Kidney (tissue), 14 donors: ENCODE data around the gene SCAANT1. TPM values are rescaled to one million over a fixed set of nuclear protein-coding genes. Genes with fewer than 3 reads are reported as not detected.

ENCODE experiments used
- DNase-seq, 5 donors: peaks; one replicate each; pipeline ENCODE4 v3.0.0-alpha.2; 2013 to 2020
- FAIRE-seq: peaks from 2 replicates; lab custom pipeline; 2012; peaks lifted over from hg19 to GRCh38; lab: Jason Lieb, UNC
- H3K27ac ChIP-seq, 2 donors: one replicate each; pipeline ENCODE4 v1.7.0; 2013; ENCODE audit warnings: low read depth in 2 of 2, low read length in 2 of 2, inconsistent platforms in 1 of 2
- H3K27me3 ChIP-seq: one replicate; pipeline ENCODE4 v1.7.1; 2013; ENCODE audit warnings: low read length, inconsistent platforms; ENCODE audit not compliant: control insufficient read depth, insufficient read depth
- H3K36me3 ChIP-seq, 3 donors: one replicate each; pipeline versions ENCODE4 v1.7.0 to v1.7.1; 2013; ENCODE audit warnings: low read length in 3 of 3, control low read depth in 1 of 3, inconsistent platforms in 1 of 3; ENCODE audit not compliant: insufficient read depth in 3 of 3, control insufficient read depth in 2 of 3
- H3K4me1 ChIP-seq, 3 donors: one replicate each; pipeline versions ENCODE4 v1.7.0 to v1.7.1; 2013; ENCODE audit warnings: low read length in 3 of 3, inconsistent platforms in 1 of 3, low read depth in 1 of 3; ENCODE audit not compliant: control insufficient read depth in 2 of 3, insufficient read depth in 2 of 3
- H3K4me3 ChIP-seq, 3 donors: one replicate each; pipeline versions ENCODE4 v1.7.0 to v1.8.1; 2013; ENCODE audit warnings: low read length in 3 of 3, control low read depth in 1 of 3, inconsistent platforms in 1 of 3
- H3K9ac ChIP-seq, 3 donors: one replicate each; pipeline versions ENCODE4 v1.7.0 to v1.7.1; 2013; ENCODE audit warnings: low read length in 3 of 3, control low read depth in 1 of 3, inconsistent platforms in 1 of 3
- H3K9me3 ChIP-seq, 3 donors: one replicate each; pipeline versions ENCODE4 v1.7.0 to v1.7.1; 2013; ENCODE audit warnings: low read length in 3 of 3, control low read depth in 1 of 3, inconsistent platforms in 1 of 3; ENCODE audit not compliant: control insufficient read depth in 2 of 3, insufficient read depth in 1 of 3
- intact Hi-C: fragments of 100-400 bp; cut with DNase I; formaldehyde crosslinking; loops from one replicate; pipeline ENCODE4 v1.11.1; 2022
- polyA plus RNA-seq: library from polyadenylated mRNA; stranded (reverse); fragments of 350-450 nt; fragmentation: Illumina TruSeq; extraction: RNeasy Lipid Tissue Mini Kit (QIAGEN cat#74804); gene quantifications from one replicate; pipeline ENCODE4 v1.2.3, GENCODE V29; 2014; ENCODE audit warnings: low read depth, low replicate concordance; ENCODE audit not compliant: insufficient read depth
- total RNA-seq: library from RNA; stranded (reverse); fragmentation: NEBNext Ultra II Directional; extraction: Animal tissue kit (Norgen Biotek cat#: 25700); gene quantifications from one replicate; pipeline ENCODE4 v1.2.1, GENCODE V29; 2021
- TF ChIP-seq, protein P1 (sequence below): IDR thresholded peaks from 3 replicates; pipeline ENCODE4 v1.5.1; 2012; ENCODE audit warnings: mild to moderate bottlenecking, moderate library complexity, borderline replicate concordance; ENCODE audit not compliant: insufficient read depth; ENCODE audit errors: extremely low read depth
- donor health status: control.
- donor health status: control.
- donor health status: control.
- donor health status: control.
- donor health status: control.
- donor health status: DM: yes; HTN: yes; CAD: no.
- donor health status: Normal renal cell carcinoma (clear cell type).

Gene SCAANT1
- total and polyA plus RNA-seq, 2 donors from 2014 or later: not detected

DNA sequence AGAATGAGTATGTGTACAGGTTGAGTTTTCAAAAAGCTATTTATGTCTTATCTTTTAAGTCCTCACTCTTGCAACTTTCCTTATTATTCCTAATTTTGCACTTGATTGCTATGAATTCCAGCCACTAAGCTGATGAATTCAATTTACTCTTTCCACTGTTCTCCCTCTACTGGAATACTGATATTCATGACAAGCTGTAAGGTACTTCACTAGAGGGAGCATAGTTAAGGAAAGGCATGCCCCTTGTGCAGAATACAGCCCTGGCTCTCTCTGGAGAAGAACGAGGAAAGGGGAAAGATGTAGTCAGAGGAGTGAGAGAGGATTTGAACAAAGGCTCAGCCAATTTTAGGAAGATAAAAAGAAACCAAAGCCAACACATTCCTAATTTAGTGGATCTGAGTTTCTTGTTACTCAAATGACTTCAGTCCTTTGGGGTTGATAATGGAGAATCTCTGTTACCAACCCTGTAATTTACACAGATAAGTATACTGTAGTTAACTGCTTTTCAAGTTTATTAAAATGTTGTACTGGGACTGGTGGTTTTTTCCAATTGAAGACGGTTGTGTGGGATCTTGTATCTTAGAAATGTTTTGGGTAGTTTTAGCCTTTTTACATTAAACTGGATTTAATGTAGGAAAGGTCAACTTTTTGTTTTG is 4.0 kb downstream of the SCAANT1 start:
- Histone ChIP-seq H3K4me3 (no peak overlapping the region), H3K4me1 (peaks cover 0 to 5% (median 0%) of the 10 kb centered on the region in 3 donors), H3K9me3 (no peaks in the 10 kb centered on the region), H3K9ac (no peak overlapping the region), H3K27ac (no peak overlapping the region), H3K27me3 (no peaks in the 10 kb centered on the region), H3K36me3 (no peaks in the 10 kb centered on the region)
- intact Hi-C loops: no loop called here
- FAIRE-seq (no peak), DNase-seq (peak in 2 of 5 donors; percentile 12 to 52)
- TF ChIP-seq, protein P1, sequence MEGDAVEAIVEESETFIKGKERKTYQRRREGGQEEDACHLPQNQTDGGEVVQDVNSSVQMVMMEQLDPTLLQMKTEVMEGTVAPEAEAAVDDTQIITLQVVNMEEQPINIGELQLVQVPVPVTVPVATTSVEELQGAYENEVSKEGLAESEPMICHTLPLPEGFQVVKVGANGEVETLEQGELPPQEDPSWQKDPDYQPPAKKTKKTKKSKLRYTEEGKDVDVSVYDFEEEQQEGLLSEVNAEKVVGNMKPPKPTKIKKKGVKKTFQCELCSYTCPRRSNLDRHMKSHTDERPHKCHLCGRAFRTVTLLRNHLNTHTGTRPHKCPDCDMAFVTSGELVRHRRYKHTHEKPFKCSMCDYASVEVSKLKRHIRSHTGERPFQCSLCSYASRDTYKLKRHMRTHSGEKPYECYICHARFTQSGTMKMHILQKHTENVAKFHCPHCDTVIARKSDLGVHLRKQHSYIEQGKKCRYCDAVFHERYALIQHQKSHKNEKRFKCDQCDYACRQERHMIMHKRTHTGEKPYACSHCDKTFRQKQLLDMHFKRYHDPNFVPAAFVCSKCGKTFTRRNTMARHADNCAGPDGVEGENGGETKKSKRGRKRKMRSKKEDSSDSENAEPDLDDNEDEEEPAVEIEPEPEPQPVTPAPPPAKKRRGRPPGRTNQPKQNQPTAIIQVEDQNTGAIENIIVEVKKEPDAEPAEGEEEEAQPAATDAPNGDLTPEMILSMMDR: no peak

DNA sequence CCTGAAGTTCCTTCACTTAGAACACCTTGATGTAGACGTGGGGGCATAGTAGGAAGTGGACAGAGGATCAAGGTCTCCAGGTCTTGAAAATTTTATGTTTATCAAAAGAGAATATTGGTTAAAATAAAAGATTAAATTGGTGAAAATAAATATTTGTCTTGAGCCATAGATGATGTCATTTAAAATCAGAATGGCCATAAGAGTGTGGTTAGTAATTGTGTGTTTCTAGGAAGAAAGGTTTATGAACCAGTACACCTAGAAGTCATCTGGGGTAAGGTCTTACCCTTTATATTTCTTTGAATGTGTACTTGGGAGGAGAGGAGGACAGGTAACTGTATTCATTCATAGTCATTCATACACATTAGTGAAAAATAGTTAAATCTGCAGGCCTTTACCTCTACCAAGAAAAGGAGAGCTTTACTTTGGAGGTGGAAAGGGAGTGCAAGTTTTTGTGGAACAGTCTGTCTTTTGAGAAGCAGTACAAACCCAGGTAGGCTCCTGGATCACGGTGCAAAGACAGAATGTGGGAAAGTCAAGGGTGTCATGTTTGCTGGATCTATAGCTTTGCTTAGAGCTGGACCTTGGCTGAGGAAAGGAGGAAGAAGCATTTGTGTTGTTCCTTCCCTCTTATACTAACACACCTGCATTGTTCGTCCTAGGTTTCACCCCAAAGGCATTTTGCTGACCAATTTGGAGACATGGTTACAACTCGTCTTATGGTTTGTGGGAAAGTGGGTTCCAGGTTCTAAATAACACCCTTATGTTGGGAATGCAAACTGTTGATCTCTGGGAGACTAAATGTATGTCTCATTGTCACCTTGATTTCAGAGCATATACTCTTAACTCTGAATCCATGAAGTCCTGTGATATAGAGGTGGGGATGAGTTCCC is 6.2 kb downstream of the SCAANT1 start:
- H3K27me3 ChIP-seq: no peaks in the 10 kb centered on the region
- FAIRE-seq: no peak
- H3K27ac ChIP-seq: no peak overlapping the region
- TF ChIP-seq, protein P1: no peak
- no peak overlapping the region for H3K4me3 ChIP-seq
- no peak overlapping the region for H3K9ac ChIP-seq
- H3K4me1 ChIP-seq: peaks cover 0 to 1% (median 0%) of the 10 kb centered on the region in 3 donors
- H3K36me3 ChIP-seq: no peaks in the 10 kb centered on the region
- H3K9me3 ChIP-seq: no peaks in the 10 kb centered on the region
- intact Hi-C loops: no loop called here
- no peak for DNase-seq

DNA sequence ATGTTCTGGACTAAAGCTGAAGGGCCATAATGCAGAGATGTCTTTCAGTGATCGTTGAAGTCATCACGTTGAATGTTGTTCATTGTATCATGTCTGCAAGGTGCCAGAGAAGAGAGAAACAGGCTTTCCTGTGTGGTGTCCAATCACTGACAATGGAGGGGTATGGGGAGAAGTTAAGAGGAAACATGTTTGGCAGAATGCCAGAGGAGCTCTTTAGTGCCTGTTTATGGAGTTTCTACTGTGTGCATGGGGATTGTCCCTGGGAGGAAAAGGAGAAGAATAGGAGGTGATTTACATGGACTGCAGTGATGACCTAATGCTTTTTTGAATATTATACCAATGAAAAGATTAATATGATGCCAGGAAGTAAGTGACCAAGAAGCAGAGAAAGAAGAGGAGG is 11.7 kb downstream of the SCAANT1 start:
- no peak overlapping the region for H3K9ac ChIP-seq
- peaks cover 0 to 2% (median 0%) of the 10 kb centered on the region in 3 donors for H3K36me3 ChIP-seq
- no peak overlapping the region for H3K4me3 ChIP-seq
- no peak overlapping the region for H3K27ac ChIP-seq
- no peaks in the 10 kb centered on the region for H3K9me3 ChIP-seq
- H3K27me3 ChIP-seq: no peaks in the 10 kb centered on the region
- FAIRE-seq: no peak
- intact Hi-C loops: no loop called here
- DNase-seq: no peak
- H3K4me1 ChIP-seq: peaks cover 0 to 11% (median 2%) of the 10 kb centered on the region in 3 donors
- TF ChIP-seq, protein P1: no peak
